HepG2 (cell line): ENCODE measurements around the gene LOXL4. TPM values are rescaled to one million over a fixed set of nuclear protein-coding genes. Genes with fewer than 3 reads are reported as not detected.

Source experiments
- CBX5 ChIP-seq: sonication (generic); formaldehyde crosslinking; IDR thresholded peaks from 2 replicates; pipeline ENCODE4 v1.4.0; 2020; ENCODE audit warnings: missing genetic modification reagents, borderline replicate concordance
- FOSL2 ChIP-seq: sonication (generic); formaldehyde crosslinking; IDR thresholded peaks from 2 replicates; pipeline ENCODE4 v1.4.0; 2020; ENCODE audit warnings: missing genetic modification reagents
- GTF2F1 ChIP-seq: fragments of 150-350 bp; IDR thresholded peaks from 2 replicates; pipeline ENCODE4 v1.6.1; 2014; ENCODE audit warnings: low read length
- MAZ ChIP-seq, 2 experiments: sonication (generic) in 1 of 2; formaldehyde crosslinking in 1 of 2; IDR thresholded peaks; 2 replicates each; pipeline versions ENCODE4 v1.5.0 to v1.6.1; 2012 to 2020; ENCODE audit warnings: low read depth in 2 of 2, mild to moderate bottlenecking in 2 of 2, borderline replicate concordance in 1 of 2, improper control_type of control experiment in 1 of 2, low read length in 1 of 2, missing genetic modification reagents in 1 of 2, moderate library complexity in 1 of 2
- ZBTB20 ChIP-seq: sonication (generic); formaldehyde crosslinking; IDR thresholded peaks from 2 replicates; pipeline ENCODE4 v1.8.1; 2023; ENCODE audit warnings: missing genetic modification reagents, low read depth, mild to moderate bottlenecking, borderline replicate concordance
- ZBTB3 ChIP-seq: sonication (generic); formaldehyde crosslinking; IDR thresholded peaks from 2 replicates; pipeline ENCODE4 v1.4.0; 2020; ENCODE audit warnings: low read depth, mild to moderate bottlenecking, moderate library complexity, missing genetic modification reagents, borderline replicate concordance
- ZMAT3 ChIP-seq: sonication (generic); formaldehyde crosslinking; conservative IDR thresholded peaks from 2 replicates; pipeline ENCODE4 v1.7.0; 2021; ENCODE audit warnings: missing genetic modification reagents
- ZNF629 ChIP-seq: sonication (generic); formaldehyde crosslinking; conservative IDR thresholded peaks from 2 replicates; pipeline ENCODE4 v1.5.0; 2020; ENCODE audit warnings: missing genetic modification reagents
- ZNF788 ChIP-seq: sonication (generic); formaldehyde crosslinking; IDR thresholded peaks from 2 replicates; pipeline ENCODE4 v1.5.0; 2020; ENCODE audit warnings: mild to moderate bottlenecking, missing genetic modification reagents, borderline replicate concordance
- ZNF792 ChIP-seq: IDR thresholded peaks from 2 replicates; pipeline ENCODE4 v1.6.1; 2016
- polyA plus RNA-seq, 8 experiments: library from polyadenylated mRNA; depleted of rRNA in 3 of 8; stranded (reverse) in 7 of 8; unstranded in 1 of 8; fragments of >200 nt; fragmentation: Illumina TruSeq in 4 of 8; extraction: Trizol in 4 of 8; gene quantifications; 2 replicates each; pipeline versions ENCODE4 v1.2.1 to v1.2.3, GENCODE V29; 2011 to 2016; ENCODE audit warnings: low read depth in 4 of 8, missing spikeins in 1 of 8, mixed read lengths in 1 of 8; ENCODE audit not compliant: insufficient read depth in 1 of 8
- total RNA-seq, 5 experiments: library from RNA; depleted of rRNA; stranded (reverse); fragments of >200 nt; fragmentation: Illumina TruSeq; extraction: Trizol; gene quantifications; 2 replicates each; pipeline ENCODE4 v1.2.3, GENCODE V29; 2016; ENCODE audit warnings: low read depth in 1 of 5
- TF ChIP-seq, protein P1 (sequence below): sonication (generic); formaldehyde crosslinking; IDR thresholded peaks from 2 replicates; pipeline ENCODE4 v1.9.0; 2021; ENCODE audit warnings: mild to moderate bottlenecking, missing genetic modification reagents
- TF ChIP-seq, protein P2 (sequence below): sonication (generic); formaldehyde crosslinking; IDR thresholded peaks from 2 replicates; pipeline ENCODE4 v1.4.0; 2020; ENCODE audit warnings: missing genetic modification reagents, borderline replicate concordance
- TF ChIP-seq, protein P3 (sequence below): sonication (generic); formaldehyde crosslinking; IDR thresholded peaks from 2 replicates; pipeline ENCODE4 v1.8.0; 2022; ENCODE audit warnings: missing genetic modification reagents, mild to moderate bottlenecking, borderline replicate concordance
- TF ChIP-seq, protein P4 (sequence below): sonication (generic); formaldehyde crosslinking; IDR thresholded peaks from 2 replicates; pipeline ENCODE4 v1.5.0; 2020; ENCODE audit warnings: missing genetic modification reagents

The LOXL4 gene
- total and polyA plus RNA-seq, 2 of the 13 experiments (the other 11 are each of a cell fraction or from before 2014, with no cell fraction given): 8.8 to 21.1 TPM

DNA sequence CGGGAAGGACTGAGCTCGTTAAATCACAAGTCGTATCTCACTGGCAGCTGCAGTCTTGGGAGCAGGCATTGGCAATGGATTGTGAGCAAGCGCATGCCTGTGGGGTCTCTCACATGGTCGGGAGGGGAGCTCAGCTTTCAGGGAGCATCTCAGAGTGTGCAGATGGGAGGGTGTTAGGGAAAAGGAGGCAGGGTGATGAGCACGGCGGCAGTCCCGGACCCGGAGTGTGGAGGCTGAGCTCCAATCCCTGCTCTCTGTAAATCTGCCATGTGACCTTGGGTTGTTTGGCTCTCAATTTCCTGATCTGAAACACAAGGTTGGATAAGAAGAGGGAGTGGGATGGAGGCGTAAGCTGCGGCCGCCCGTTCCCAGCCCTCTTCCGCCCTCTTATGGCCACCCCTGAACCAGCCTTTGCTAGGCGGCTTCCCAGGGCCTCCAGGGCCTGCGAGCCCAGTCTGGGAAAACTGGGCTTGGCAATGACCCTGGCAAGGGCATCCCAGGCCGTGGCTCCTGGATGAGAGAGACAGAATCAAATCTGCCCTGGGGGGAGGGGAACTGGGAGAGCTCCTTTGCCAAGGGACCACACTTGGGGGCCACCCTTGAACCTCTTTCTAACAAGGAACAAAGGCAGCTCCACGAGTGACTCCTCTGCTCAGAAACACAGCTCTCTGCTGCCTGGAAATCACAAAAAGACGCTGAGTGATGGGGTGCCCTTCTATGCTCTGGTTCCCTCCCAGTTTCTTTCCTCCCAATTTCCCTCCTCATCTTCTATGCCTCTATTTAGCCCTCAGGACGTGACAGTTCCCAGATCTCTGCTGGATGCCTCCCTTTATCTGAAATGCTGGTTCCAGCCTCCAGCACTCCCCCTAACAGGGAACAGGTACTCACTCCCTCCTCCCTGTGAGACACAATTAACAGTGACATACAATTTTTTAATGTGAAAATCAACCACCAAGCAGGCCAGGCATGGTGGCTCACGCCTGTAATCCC lies 41.7 kb upstream of the LOXL4 start (continued):
- TF ChIP-seq, protein P1, sequence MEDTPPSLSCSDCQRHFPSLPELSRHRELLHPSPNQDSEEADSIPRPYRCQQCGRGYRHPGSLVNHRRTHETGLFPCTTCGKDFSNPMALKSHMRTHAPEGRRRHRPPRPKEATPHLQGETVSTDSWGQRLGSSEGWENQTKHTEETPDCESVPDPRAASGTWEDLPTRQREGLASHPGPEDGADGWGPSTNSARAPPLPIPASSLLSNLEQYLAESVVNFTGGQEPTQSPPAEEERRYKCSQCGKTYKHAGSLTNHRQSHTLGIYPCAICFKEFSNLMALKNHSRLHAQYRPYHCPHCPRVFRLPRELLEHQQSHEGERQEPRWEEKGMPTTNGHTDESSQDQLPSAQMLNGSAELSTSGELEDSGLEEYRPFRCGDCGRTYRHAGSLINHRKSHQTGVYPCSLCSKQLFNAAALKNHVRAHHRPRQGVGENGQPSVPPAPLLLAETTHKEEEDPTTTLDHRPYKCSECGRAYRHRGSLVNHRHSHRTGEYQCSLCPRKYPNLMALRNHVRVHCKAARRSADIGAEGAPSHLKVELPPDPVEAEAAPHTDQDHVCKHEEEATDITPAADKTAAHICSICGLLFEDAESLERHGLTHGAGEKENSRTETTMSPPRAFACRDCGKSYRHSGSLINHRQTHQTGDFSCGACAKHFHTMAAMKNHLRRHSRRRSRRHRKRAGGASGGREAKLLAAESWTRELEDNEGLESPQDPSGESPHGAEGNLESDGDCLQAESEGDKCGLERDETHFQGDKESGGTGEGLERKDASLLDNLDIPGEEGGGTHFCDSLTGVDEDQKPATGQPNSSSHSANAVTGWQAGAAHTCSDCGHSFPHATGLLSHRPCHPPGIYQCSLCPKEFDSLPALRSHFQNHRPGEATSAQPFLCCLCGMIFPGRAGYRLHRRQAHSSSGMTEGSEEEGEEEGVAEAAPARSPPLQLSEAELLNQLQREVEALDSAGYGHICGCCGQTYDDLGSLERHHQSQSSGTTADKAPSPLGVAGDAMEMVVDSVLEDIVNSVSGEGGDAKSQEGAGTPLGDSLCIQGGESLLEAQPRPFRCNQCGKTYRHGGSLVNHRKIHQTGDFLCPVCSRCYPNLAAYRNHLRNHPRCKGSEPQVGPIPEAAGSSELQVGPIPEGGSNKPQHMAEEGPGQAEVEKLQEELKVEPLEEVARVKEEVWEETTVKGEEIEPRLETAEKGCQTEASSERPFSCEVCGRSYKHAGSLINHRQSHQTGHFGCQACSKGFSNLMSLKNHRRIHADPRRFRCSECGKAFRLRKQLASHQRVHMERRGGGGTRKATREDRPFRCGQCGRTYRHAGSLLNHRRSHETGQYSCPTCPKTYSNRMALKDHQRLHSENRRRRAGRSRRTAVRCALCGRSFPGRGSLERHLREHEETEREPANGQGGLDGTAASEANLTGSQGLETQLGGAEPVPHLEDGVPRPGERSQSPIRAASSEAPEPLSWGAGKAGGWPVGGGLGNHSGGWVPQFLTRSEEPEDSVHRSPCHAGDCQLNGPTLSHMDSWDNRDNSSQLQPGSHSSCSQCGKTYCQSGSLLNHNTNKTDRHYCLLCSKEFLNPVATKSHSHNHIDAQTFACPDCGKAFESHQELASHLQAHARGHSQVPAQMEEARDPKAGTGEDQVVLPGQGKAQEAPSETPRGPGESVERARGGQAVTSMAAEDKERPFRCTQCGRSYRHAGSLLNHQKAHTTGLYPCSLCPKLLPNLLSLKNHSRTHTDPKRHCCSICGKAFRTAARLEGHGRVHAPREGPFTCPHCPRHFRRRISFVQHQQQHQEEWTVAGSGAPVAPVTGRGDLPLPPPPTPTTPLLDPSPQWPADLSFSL (CRISPR knock-in tag): no peak
- TF ChIP-seq CBX5 (CRISPR knock-in tag): no peak
- no peak for TF ChIP-seq ZMAT3 (CRISPR knock-in tag)
- no peak for TF ChIP-seq MAZ (IDR thresholded peaks at IDR 0.05; ENCODE audit: borderline replicate concordance, low read depth, low read length)
- TF ChIP-seq MAZ (CRISPR knock-in tag; IDR thresholded peaks at IDR 0.05; ENCODE audit: low read depth): 0 out of 2 replicates have a peak, but pooled peaks have one; percentile 11
- TF ChIP-seq ZBTB20 (CRISPR knock-in tag): no peak
- TF ChIP-seq, protein P2, sequence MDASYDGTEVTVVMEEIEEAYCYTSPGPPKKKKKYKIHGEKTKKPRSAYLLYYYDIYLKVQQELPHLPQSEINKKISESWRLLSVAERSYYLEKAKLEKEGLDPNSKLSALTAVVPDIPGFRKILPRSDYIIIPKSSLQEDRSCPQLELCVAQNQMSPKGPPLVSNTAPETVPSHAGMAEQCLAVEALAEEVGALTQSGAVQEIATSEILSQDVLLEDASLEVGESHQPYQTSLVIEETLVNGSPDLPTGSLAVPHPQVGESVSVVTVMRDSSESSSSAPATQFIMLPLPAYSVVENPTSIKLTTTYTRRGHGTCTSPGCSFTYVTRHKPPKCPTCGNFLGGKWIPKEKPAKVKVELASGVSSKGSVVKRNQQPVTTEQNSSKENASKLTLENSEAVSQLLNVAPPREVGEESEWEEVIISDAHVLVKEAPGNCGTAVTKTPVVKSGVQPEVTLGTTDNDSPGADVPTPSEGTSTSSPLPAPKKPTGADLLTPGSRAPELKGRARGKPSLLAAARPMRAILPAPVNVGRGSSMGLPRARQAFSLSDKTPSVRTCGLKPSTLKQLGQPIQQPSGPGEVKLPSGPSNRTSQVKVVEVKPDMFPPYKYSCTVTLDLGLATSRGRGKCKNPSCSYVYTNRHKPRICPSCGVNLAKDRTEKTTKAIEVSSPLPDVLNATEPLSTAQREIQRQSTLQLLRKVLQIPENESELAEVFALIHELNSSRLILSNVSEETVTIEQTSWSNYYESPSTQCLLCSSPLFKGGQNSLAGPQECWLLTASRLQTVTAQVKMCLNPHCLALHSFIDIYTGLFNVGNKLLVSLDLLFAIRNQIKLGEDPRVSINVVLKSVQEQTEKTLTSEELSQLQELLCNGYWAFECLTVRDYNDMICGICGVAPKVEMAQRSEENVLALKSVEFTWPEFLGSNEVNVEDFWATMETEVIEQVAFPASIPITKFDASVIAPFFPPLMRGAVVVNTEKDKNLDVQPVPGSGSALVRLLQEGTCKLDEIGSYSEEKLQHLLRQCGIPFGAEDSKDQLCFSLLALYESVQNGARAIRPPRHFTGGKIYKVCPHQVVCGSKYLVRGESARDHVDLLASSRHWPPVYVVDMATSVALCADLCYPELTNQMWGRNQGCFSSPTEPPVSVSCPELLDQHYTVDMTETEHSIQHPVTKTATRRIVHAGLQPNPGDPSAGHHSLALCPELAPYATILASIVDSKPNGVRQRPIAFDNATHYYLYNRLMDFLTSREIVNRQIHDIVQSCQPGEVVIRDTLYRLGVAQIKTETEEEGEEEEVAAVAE: no peak
- TF ChIP-seq ZNF788: no peak
- TF ChIP-seq GTF2F1: no peak
- TF ChIP-seq, protein P3, sequence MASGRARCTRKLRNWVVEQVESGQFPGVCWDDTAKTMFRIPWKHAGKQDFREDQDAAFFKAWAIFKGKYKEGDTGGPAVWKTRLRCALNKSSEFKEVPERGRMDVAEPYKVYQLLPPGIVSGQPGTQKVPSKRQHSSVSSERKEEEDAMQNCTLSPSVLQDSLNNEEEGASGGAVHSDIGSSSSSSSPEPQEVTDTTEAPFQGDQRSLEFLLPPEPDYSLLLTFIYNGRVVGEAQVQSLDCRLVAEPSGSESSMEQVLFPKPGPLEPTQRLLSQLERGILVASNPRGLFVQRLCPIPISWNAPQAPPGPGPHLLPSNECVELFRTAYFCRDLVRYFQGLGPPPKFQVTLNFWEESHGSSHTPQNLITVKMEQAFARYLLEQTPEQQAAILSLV (CRISPR knock-in tag): no peak
- no peak for TF ChIP-seq ZNF792
- peak; percentile 29; the same call in 1 of the 2 replicates for TF ChIP-seq FOSL2 (CRISPR knock-in tag)
- TF ChIP-seq ZBTB3: no peak
- TF ChIP-seq, protein P4, sequence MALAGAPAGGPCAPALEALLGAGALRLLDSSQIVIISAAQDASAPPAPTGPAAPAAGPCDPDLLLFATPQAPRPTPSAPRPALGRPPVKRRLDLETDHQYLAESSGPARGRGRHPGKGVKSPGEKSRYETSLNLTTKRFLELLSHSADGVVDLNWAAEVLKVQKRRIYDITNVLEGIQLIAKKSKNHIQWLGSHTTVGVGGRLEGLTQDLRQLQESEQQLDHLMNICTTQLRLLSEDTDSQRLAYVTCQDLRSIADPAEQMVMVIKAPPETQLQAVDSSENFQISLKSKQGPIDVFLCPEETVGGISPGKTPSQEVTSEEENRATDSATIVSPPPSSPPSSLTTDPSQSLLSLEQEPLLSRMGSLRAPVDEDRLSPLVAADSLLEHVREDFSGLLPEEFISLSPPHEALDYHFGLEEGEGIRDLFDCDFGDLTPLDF: no peak
- TF ChIP-seq ZNF629 (CRISPR knock-in tag): no peak
